Right lobe of liver (tissue), 4 donors: ENCODE measurements around the gene TTC24.

Experiments used
- POLR2A ChIP-seq: fragments of 450-650 bp; IDR thresholded peaks from one replicate; pipeline ENCODE4 v1.6.1; 2017; ENCODE audit warnings: antibody characterized with exemption, mild to moderate bottlenecking
- TF ChIP-seq, protein P1 (sequence below), 4 donors: fragments of 200-600 bp in 3 of 4; fragments of 450-650 bp in 1 of 4; IDR thresholded peaks; one replicate each; pipeline versions ENCODE4 v1.5.1 to v1.8.0; 2016 to 2022; ENCODE audit warnings: antibody characterized with exemption in 4 of 4, mild to moderate bottlenecking in 2 of 4
- donor health status: DM: no; HTN: no; CAD: no.
- donor health status: DM: no; HTN: no; CAD: no.
- donor health status: DM: no; HTN: yes; CAD: no.

- no peak for TF ChIP-seq POLR2A
- TF ChIP-seq, protein P1, sequence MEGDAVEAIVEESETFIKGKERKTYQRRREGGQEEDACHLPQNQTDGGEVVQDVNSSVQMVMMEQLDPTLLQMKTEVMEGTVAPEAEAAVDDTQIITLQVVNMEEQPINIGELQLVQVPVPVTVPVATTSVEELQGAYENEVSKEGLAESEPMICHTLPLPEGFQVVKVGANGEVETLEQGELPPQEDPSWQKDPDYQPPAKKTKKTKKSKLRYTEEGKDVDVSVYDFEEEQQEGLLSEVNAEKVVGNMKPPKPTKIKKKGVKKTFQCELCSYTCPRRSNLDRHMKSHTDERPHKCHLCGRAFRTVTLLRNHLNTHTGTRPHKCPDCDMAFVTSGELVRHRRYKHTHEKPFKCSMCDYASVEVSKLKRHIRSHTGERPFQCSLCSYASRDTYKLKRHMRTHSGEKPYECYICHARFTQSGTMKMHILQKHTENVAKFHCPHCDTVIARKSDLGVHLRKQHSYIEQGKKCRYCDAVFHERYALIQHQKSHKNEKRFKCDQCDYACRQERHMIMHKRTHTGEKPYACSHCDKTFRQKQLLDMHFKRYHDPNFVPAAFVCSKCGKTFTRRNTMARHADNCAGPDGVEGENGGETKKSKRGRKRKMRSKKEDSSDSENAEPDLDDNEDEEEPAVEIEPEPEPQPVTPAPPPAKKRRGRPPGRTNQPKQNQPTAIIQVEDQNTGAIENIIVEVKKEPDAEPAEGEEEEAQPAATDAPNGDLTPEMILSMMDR (IDR thresholded peaks at IDR 0.05): no peak
Observed at GRCh38 chr1:156566436-156566835, 13.1 kb upstream of the TTC24 start.
